GM12801 (cell line): ENCODE data around the gene NFX1.

Experiments
- TF ChIP-seq, protein P1 (sequence below): IDR thresholded peaks from one replicate; pipeline ENCODE4 v1.5.1; 2011; ENCODE audit warnings: control low read depth; ENCODE audit not compliant: insufficient read length; ENCODE audit errors: extremely low read depth

NFX1 gene

DNA sequence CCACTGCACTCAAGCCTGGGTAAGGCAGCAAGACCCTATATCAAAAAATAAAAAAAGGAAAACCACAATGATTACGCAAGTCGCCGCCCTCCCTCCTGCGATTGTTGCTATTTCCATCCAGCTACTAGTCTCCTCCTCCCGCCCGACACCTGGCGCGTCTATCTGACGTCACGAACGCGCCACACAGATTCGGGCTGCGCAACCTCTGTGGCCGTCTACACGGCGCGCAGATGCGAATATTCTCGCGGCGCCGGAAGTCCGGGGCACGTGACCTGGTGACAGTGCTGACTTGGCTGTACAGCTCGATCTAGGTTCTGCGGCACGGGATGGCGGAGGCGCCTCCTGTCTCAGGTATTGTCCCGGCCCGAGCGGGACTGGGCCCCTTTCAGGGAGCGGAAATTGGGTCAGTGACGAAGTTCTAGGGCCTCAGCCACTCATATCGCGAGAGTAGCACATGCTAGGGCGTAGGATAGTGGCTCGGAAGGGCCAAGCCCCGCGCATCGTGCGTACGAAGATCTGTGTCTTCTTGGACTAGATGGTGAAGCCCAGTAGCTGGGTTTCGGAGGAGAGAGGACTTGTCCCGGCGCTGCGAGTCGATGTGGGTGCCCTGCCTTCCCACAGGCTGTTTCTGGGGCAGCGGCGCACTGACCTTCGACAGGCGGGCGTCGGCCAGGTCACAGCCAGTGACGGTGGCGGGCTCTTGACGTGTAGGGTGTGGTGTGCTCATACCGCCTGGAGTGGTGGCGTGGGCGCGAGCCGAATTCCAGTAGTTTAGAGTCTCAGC lies at the start of gene NFX1:
Gene NFX1, plus strand, starts transcription at position 270 of the 784 bp plus-strand sequence. Its CDS starts 57 bp downstream, at position 327.
- TF ChIP-seq, protein P1, sequence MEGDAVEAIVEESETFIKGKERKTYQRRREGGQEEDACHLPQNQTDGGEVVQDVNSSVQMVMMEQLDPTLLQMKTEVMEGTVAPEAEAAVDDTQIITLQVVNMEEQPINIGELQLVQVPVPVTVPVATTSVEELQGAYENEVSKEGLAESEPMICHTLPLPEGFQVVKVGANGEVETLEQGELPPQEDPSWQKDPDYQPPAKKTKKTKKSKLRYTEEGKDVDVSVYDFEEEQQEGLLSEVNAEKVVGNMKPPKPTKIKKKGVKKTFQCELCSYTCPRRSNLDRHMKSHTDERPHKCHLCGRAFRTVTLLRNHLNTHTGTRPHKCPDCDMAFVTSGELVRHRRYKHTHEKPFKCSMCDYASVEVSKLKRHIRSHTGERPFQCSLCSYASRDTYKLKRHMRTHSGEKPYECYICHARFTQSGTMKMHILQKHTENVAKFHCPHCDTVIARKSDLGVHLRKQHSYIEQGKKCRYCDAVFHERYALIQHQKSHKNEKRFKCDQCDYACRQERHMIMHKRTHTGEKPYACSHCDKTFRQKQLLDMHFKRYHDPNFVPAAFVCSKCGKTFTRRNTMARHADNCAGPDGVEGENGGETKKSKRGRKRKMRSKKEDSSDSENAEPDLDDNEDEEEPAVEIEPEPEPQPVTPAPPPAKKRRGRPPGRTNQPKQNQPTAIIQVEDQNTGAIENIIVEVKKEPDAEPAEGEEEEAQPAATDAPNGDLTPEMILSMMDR: no peak

DNA sequence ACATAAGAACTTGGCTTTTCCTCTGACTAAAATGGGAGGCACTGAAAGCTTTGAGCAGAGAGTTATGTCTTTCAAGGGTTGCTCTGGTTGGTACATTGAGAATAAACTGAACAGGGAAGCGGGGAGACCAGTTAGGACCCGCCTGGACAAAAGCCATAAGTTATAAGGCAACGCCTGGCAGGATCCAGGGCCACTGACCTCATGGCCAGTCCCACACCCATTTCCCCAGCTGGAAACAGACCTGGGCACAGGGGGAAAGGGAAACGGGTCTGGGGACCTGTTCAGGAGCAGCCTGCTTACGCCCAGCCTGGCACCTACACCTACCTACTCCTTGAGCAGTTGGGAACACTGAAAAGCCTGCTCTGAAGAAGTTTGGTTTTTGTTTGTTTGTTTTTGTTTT lies 49.0 kb upstream of the NFX1 start:
- TF ChIP-seq, protein P1: no peak

DNA sequence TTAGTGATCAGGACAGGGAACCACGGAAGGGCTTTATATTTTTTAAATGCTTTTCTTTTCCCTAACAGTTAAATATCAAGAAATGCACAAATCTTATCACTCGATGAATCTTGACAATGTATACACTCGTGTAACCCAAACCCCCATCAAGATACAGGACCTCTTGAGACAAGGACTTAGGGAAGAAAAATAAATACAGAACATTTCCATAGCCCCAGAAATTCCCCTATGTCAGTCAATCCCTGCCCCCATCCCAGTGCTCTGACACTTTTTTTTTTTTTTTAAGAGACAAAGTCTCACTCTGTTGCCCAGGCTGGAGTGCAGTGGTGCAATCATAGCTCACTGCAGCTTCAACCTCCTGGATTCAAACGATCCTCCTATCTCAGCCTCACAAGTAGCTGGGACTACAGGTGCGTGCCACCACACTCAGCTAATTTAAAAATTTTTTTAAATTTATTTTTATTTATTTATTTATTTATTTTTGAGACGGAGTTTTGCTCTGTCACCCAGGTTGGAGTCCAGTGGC lies 47.6 kb upstream of the NFX1 start:
- TF ChIP-seq, protein P1: no peak

DNA sequence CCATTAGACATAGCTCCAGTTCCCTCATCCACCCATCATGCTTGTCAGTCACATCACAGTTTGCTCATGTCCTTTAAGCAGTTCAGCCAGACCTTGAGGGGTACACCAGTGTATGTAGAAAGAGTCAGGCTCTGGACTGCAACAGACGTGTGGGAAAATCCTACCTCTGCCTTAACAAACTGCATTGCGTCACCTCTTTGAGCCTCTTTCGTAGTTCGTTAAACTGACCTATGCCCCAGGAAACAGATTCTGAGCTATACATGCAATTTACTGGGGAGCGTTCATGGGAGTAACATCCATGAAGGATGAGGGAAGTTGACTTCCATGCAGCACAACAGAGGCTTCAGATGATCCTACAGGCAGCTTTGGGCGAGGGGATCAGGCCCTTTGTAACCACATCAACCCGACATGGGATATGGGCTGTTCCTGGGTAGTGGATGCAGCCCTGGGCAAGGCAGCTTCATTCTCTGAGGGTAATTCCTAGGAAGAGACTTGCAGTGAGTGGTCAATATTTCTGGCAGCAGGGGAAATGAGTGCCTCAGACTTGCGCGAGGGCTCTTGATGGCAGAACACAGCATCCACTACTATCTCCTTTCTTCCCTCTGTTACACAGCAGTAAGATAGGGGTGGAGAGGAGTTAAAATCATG lies 46.1 kb upstream of the NFX1 start:
- TF ChIP-seq, protein P1: no peak

DNA sequence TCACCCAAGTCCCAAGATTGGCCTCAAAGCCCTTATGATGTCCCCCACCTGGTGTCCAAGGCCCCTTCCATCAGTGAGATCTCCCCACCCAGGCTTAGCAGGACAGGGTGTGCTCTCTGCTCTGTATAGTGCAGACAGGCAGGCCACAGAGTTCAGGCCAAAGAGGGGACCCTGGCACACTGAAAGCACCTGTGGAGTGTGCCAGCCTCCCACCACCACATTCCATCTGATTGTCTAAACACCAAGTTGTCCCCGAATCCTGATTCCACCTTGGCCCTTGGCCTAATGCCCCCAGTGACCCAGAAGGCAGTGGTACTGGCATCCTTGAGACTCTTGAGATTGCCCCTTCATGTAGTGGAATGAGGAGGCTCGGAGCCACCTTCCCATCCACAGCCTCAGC lies 45.0 kb upstream of the NFX1 start:
- TF ChIP-seq, protein P1: no peak

DNA sequence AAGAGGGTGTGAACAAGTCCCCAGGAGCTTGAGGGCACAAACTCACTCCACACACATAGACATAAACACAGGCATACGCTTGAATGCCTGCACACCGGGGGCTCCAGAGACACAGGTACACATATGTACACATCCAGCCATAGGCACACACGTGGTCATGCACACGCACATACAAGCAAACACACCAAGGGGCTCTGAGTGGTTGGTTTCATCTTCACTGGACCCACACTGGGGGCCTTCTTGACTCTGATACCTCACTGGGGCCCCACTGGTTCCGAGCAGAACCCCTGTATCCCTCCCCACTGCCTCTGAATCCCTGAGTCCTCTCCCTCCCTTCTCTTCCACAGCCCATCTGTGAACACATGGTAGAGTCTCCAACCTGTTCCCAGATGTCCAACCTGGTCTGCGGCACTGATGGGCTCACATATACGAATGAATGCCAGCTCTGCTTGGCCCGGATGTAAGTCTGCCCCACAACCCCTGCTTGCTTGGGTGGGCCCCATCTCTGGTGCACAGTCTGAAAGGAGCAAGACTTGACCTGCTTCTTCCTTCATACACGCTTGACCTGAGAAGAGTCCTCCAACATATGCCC lies 44.0 kb upstream of the NFX1 start:
- TF ChIP-seq, protein P1: no peak

DNA sequence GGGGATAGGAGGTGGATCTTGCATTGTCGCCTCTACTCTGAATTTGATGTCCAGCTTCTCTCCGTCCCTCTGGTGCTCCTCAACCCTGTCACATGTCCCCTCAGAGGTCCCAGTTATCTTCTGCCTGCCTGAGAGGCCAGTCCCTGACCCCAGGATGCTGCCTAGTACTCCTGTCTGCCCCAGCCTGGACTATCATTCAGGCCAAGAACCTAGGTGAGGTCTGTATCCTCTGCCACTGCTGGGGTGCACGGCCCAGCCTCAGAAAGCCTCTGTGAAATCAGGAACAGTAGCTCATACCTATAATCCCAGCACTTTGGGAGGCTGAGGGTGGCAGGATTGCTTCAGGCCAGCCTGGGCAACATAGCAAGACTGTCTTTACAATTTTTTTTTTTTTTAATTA lies 41.7 kb upstream of the NFX1 start:
- TF ChIP-seq, protein P1: no peak
